H1 (cell line): ENCODE data around the gene SEZ6L. TPM values are rescaled to one million over a fixed set of nuclear protein-coding genes. Genes with fewer than 3 reads are reported as not detected.

ENCODE experiments used
- CTCF ChIA-PET: fragments of 300-600 bp; sonication (Branson Sonifier 250); formaldehyde crosslinking; loops from one replicate; lab custom pipeline; 2021; ENCODE audit not compliant: partially characterized antibody; lab: Charles Lee
- POLR2A ChIA-PET: fragments of 300-600 bp; sonication (Branson Sonifier 250); formaldehyde crosslinking; loops from one replicate; lab custom pipeline; 2021; ENCODE audit warnings: inconsistent platforms; ENCODE audit not compliant: partially characterized antibody; lab: Charles Lee
- DNase-seq, 2 experiments: peaks; one replicate each; pipeline versions ENCODE4 v3.0.0 to v3.0.0-alpha.2; 2010 to 2022; ENCODE audit warnings: low spot score in 2 of 2, low read depth in 1 of 2, mixed read lengths in 1 of 2
- FAIRE-seq: peaks from 2 replicates; lab custom pipeline; 2011; peaks lifted over from hg19 to GRCh38; lab: Jason Lieb, UNC
- H2AFZ ChIP-seq: 2 replicates; pipeline ENCODE4 v1.8.1; 2012; ENCODE audit warnings: low read length, inconsistent platforms
- H2AK5ac ChIP-seq: 2 replicates; pipeline ENCODE4 v1.6.1; 2013; ENCODE audit warnings: low read depth, low read length
- H2BK120ac ChIP-seq: replicated peaks from 2 replicates; pipeline ENCODE3; 2013; ENCODE audit warnings: low read depth, low read length, inconsistent platforms
- H2BK12ac ChIP-seq: 2 replicates; pipeline ENCODE4 v1.6.1; 2013; ENCODE audit warnings: low read depth, low read length
- H2BK15ac ChIP-seq: 2 replicates; pipeline ENCODE4 v1.6.1; 2013; ENCODE audit warnings: low read length
- H2BK20ac ChIP-seq: 2 replicates; pipeline ENCODE4 v1.6.1; 2013; ENCODE audit warnings: low read length
- H2BK5ac ChIP-seq: 2 replicates; pipeline ENCODE4 v1.6.1; 2013; ENCODE audit warnings: low read depth, low read length
- H3K14ac ChIP-seq: 2 replicates; pipeline ENCODE4 v1.6.1; 2013; ENCODE audit warnings: inconsistent platforms; ENCODE audit not compliant: insufficient read length
- H3K18ac ChIP-seq: 2 replicates; pipeline ENCODE4 v1.6.1; 2013; ENCODE audit warnings: low read length; ENCODE audit errors: extremely low read depth
- H3K23ac ChIP-seq: 2 replicates; pipeline ENCODE4 v1.6.1; 2013; ENCODE audit warnings: inconsistent platforms; ENCODE audit not compliant: insufficient read length
- H3K23me2 ChIP-seq: 2 replicates; pipeline ENCODE4 v1.6.1; 2013; ENCODE audit warnings: low read depth, low read length
- H3K27ac ChIP-seq: 2 replicates; pipeline ENCODE4 v1.6.1; 2011; ENCODE audit warnings: low read depth, low read length, inconsistent platforms
- H3K27me3 ChIP-seq, 4 experiments: replicated peaks in 1 of 4; 1 replicate in 1 of 4; 2 replicates in 3 of 4; pipeline versions ENCODE4 v1.6.1 to v1.8.1; 2011 to 2013; ENCODE audit warnings: low read length in 3 of 4, mild to moderate bottlenecking in 3 of 4, inconsistent platforms in 2 of 4, mixed read lengths in 2 of 4, moderate library complexity in 1 of 4; ENCODE audit not compliant: control insufficient read depth in 3 of 4, insufficient read depth in 3 of 4; ENCODE audit errors: extremely low read depth in 1 of 4
- H3K36me3 ChIP-seq, 4 experiments: 2 replicates each; pipeline versions ENCODE4 v1.6.1 to v1.8.1; 2011 to 2013; ENCODE audit warnings: mild to moderate bottlenecking in 4 of 4, low read length in 3 of 4, moderate library complexity in 2 of 4, control low read depth in 1 of 4, inconsistent platforms in 1 of 4; ENCODE audit not compliant: insufficient read depth in 4 of 4, control insufficient read depth in 2 of 4
- H3K4ac ChIP-seq: replicated peaks from 2 replicates; pipeline ENCODE3; 2013; ENCODE audit warnings: low read length, low read depth, mixed read lengths, inconsistent platforms; ENCODE audit not compliant: insufficient read length
- H3K4me1 ChIP-seq, 4 experiments: replicated peaks in 1 of 4; 1 replicate in 1 of 4; 2 replicates in 3 of 4; pipeline versions ENCODE4 v1.6.1 to v1.8.1; 2011 to 2013; ENCODE audit warnings: low read length in 3 of 4, inconsistent platforms in 2 of 4, mixed read lengths in 1 of 4; ENCODE audit not compliant: insufficient read depth in 4 of 4, control insufficient read depth in 3 of 4
- H3K4me2 ChIP-seq, 2 experiments: 2 replicates each; pipeline versions ENCODE4 v1.6.1 to v1.8.1; 2011 to 2013; ENCODE audit warnings: low read depth in 2 of 2, low read length in 2 of 2, control low read depth in 1 of 2, inconsistent platforms in 1 of 2, mild to moderate bottlenecking in 1 of 2; ENCODE audit not compliant: insufficient read depth in 1 of 2
- H3K4me3 ChIP-seq, 4 experiments: fragments of 200-600, 300-600 bp in 1 of 4; sonication (generic), shearing (Covaris generic), sonication (Bioruptor Twin) in 1 of 4; 2 replicates each; pipeline versions ENCODE4 v1.5.1 to v1.8.1; 2011 to 2016; ENCODE audit warnings: low read length in 4 of 4, low read depth in 3 of 4, control low read depth in 2 of 4, inconsistent platforms in 2 of 4, mild to moderate bottlenecking in 2 of 4, mixed read lengths in 1 of 4, moderate library complexity in 1 of 4; ENCODE audit not compliant: insufficient read depth in 2 of 4; ENCODE audit errors: extremely low read depth in 1 of 4
- H3K56ac ChIP-seq: replicated peaks from 2 replicates; pipeline ENCODE3; 2013; ENCODE audit warnings: low read depth, mild to moderate bottlenecking, mixed read lengths, low read length, inconsistent platforms; ENCODE audit not compliant: insufficient read length
- H3K79me1 ChIP-seq: 2 replicates; pipeline ENCODE4 v1.6.1; 2013; ENCODE audit warnings: low read depth, low read length, control low read depth
- H3K79me2 ChIP-seq, 2 experiments: 2 replicates each; pipeline versions ENCODE4 v1.6.1 to v1.8.1; 2012 to 2013; ENCODE audit warnings: low read length in 2 of 2, mild to moderate bottlenecking in 2 of 2, inconsistent platforms in 1 of 2; ENCODE audit not compliant: insufficient read depth in 2 of 2, control insufficient read depth in 1 of 2
- H3K9ac ChIP-seq, 4 experiments: replicated peaks in 1 of 4; 1 replicate in 1 of 4; 2 replicates in 3 of 4; pipeline versions ENCODE4 v1.6.1 to v1.8.1; 2011 to 2013; ENCODE audit warnings: low read depth in 3 of 4, low read length in 3 of 4, control low read depth in 2 of 4, mild to moderate bottlenecking in 2 of 4, moderate library complexity in 2 of 4, inconsistent platforms in 1 of 4; ENCODE audit errors: extremely low read depth in 1 of 4
- H3K9me3 ChIP-seq, 2 experiments: 2 replicates each; pipeline versions ENCODE4 v1.6.1 to v1.8.1; 2012 to 2013; ENCODE audit warnings: mild to moderate bottlenecking in 2 of 2, moderate library complexity in 2 of 2, control low read depth in 1 of 2, inconsistent platforms in 1 of 2, low read depth in 1 of 2, low read length in 1 of 2, mixed read lengths in 1 of 2; ENCODE audit not compliant: insufficient read depth in 2 of 2
- H4K20me1 ChIP-seq, 2 experiments: replicated peaks in 1 of 2; 2 replicates each; pipeline versions ENCODE3 to v1.8.1; 2011 to 2013; ENCODE audit warnings: inconsistent platforms in 2 of 2, low read length in 2 of 2, mild to moderate bottlenecking in 1 of 2; ENCODE audit not compliant: insufficient read depth in 2 of 2, control insufficient read depth in 1 of 2
- H4K5ac ChIP-seq: 2 replicates; pipeline ENCODE4 v1.6.1; 2013; ENCODE audit warnings: low read length, low read depth, mixed read lengths, inconsistent platforms; ENCODE audit not compliant: insufficient read length
- H4K8ac ChIP-seq: 2 replicates; pipeline ENCODE4 v1.8.0; 2013; ENCODE audit warnings: mild to moderate bottlenecking, moderate library complexity, low read length, inconsistent platforms; ENCODE audit not compliant: insufficient read depth; ENCODE audit errors: extremely low read depth
- H4K91ac ChIP-seq: replicated peaks from 2 replicates; pipeline ENCODE3; 2013; ENCODE audit warnings: low read length, mixed read lengths, inconsistent platforms; ENCODE audit not compliant: insufficient read length
- BCL11A ChIP-seq, 2 experiments: IDR thresholded peaks; one replicate each; pipeline ENCODE4 v1.6.1; 2011; ENCODE audit warnings: low read depth in 2 of 2, low read length in 2 of 2, mild to moderate bottlenecking in 2 of 2
- CTBP2 ChIP-seq: IDR thresholded peaks from 2 replicates; pipeline ENCODE4 v1.7.0; 2011; ENCODE audit warnings: borderline replicate concordance, mild to moderate bottlenecking, moderate library complexity, mixed read lengths, low read length; ENCODE audit not compliant: insufficient read depth, insufficient read length
- EZH2 ChIP-seq: fragments of 200-600 bp; sonication (generic); IDR thresholded peaks from 2 replicates; pipeline ENCODE4 v1.7.1; 2012; ENCODE audit warnings: low read depth, mild to moderate bottlenecking, moderate library complexity, low read length, inconsistent platforms; ENCODE audit not compliant: severe bottlenecking
- GTF2F1 ChIP-seq: IDR thresholded peaks from 2 replicates; pipeline ENCODE4 v1.6.1; 2012; ENCODE audit warnings: low read depth, low read length, improper control_type of control experiment, borderline replicate concordance
- KDM1A ChIP-seq: fragments of 200-600, 300-600 bp; sonication (generic); IDR thresholded peaks from 2 replicates; pipeline ENCODE4 v1.7.1; 2016; ENCODE audit warnings: mild to moderate bottlenecking, low read length, borderline replicate concordance
- POLR2AphosphoS5 ChIP-seq: IDR thresholded peaks from 2 replicates; pipeline ENCODE4 v1.6.1; 2011; ENCODE audit warnings: low read depth, low read length
- RBBP5 ChIP-seq: IDR thresholded peaks from 2 replicates; pipeline ENCODE4 v1.7.1; 2012; ENCODE audit warnings: low read depth, mild to moderate bottlenecking, inconsistent platforms, low read length, moderate library complexity, borderline replicate concordance
- RFX5 ChIP-seq: IDR thresholded peaks from 2 replicates; pipeline ENCODE4 v1.6.1; 2011; ENCODE audit warnings: low read depth, low read length, improper control_type of control experiment, borderline replicate concordance
- SIX5 ChIP-seq: IDR thresholded peaks from 2 replicates; pipeline ENCODE4 v1.6.1; 2011; ENCODE audit warnings: mild to moderate bottlenecking, low read depth, low read length
- SP4 ChIP-seq: IDR thresholded peaks from 2 replicates; pipeline ENCODE4 v1.6.1; 2012; ENCODE audit warnings: low read length, inconsistent platforms
- TAF7 ChIP-seq: optimal IDR thresholded peaks from 2 replicates; pipeline ENCODE3; 2011; ENCODE audit warnings: low read depth, mild to moderate bottlenecking, inconsistent platforms, low read length, moderate library complexity, borderline replicate concordance
- TBP ChIP-seq: IDR thresholded peaks from 2 replicates; pipeline ENCODE4 v1.6.1; 2011; ENCODE audit warnings: low read depth, low read length, improper control_type of control experiment
- WGBS, 2 experiments: shearing (Covaris generic) in 1 of 2; methylation state at CpG; one replicate each; pipeline versions ENCODE4 v1.1.6 to v1.1.7; 2013 to 2015; ENCODE audit warnings: low lambda C conversion rate in 2 of 2, mixed read lengths in 2 of 2, inconsistent platforms in 1 of 2, low coverage in 1 of 2, missing lambda C conversion rate in 1 of 2; ENCODE audit not compliant: insufficient replicate concordance in 2 of 2, insufficient coverage in 1 of 2, insufficient read length in 1 of 2; ENCODE audit errors: extremely low coverage in 1 of 2, missing lambda C conversion rate in 1 of 2; 5-methylcytosine and 5-hydroxymethylcytosine counted together
- polyA plus RNA-seq, 7 experiments: library from polyadenylated mRNA; depleted of rRNA in 3 of 7; stranded (reverse) in 5 of 7; unstranded in 2 of 7; fragments of >200 nt in 5 of 7; fragments of 200-250 nt in 2 of 7; gene quantifications; 1 replicate in 5 of 7; 2 replicates in 1 of 7; 4 replicates in 1 of 7; pipeline versions ENCODE4 v1.2.1 to v1.2.3, GENCODE V29; 2011 to 2013; ENCODE audit warnings: missing spikeins in 2 of 7, mixed read lengths in 2 of 7
- total RNA-seq: library from RNA; stranded (reverse); fragmentation: NEBNext Ultra II Directional; extraction: Animal tissue kit (Norgen Biotek cat#: 25700); gene quantifications from 2 replicates; pipeline ENCODE4 v1.2.1, GENCODE V29; 2021
- TF ChIP-seq, protein P1 (sequence below): IDR thresholded peaks from 2 replicates; pipeline ENCODE4 v1.6.1; 2012; ENCODE audit warnings: low read length, inconsistent platforms

The SEZ6L gene
- total and polyA plus RNA-seq, 2 of the 8 experiments (the other 6 are each of a cell fraction or from before 2014, with no cell fraction given) = 0.06 to 0.33 TPM

DNA sequence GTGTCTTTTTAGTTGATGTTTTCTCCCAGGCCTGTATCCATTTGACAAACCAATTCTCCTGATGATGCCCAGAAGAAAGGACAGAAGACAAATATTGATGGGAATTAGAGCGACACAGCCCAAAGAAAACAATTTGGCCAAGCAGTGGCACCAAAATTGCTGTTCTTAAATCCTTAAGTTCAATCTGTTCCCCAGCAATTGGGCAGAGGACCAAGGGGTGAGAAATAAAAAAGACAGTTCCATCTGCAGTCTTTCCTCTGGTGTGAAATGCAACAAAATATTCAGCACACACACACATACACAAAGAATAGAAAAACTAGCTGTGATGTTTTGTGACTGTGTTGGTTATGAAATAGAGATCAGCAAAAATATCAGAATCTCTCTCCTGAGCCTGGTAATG is 221.8 kb downstream of the SEZ6L start:
- no peak overlapping the region for H3K18ac ChIP-seq
- DNase-seq = no peak
- no peak overlapping the region for H3K23ac ChIP-seq
- H3K14ac ChIP-seq = no peak overlapping the region
- H3K36me3 ChIP-seq = no peaks in the 10 kb centered on the region
- WGBS, 2 experiments = 95% methylated on average over 1 of the region's 1 CpG; no CpG with 5 or more reads in 1 of the 2 experiments
- no peak overlapping the region for H3K9ac ChIP-seq
- POLR2A ChIA-PET = interaction anchor here (1.1 kb wide), 1 partner anchor 91 kb away, joined by 3 read pairs; no protein-coding TSS in a partner anchor
- no peak overlapping the region for H2BK20ac ChIP-seq
- CTCF ChIA-PET = interaction anchor here (1.1 to 9.3 kb wide), 3 partner anchors 30 to 93 kb away, joined by 5 to 98 read pairs (median 6); no protein-coding TSS in a partner anchor
- H3K9me3 ChIP-seq = no peaks in the 10 kb centered on the region
- no peaks in the 10 kb centered on the region for H4K20me1 ChIP-seq
- H3K4ac ChIP-seq = no peak overlapping the region
- no peaks in the 10 kb centered on the region for H3K79me2 ChIP-seq
- H3K79me1 ChIP-seq = no peaks in the 10 kb centered on the region
- no peaks in the 10 kb centered on the region for H3K4me1 ChIP-seq
- H3K4me2 ChIP-seq = no peak overlapping the region
- H4K8ac ChIP-seq = no peak overlapping the region
- H2BK12ac ChIP-seq = no peak overlapping the region
- H3K23me2 ChIP-seq = no peaks in the 10 kb centered on the region
- no peaks in the 10 kb centered on the region for H3K27me3 ChIP-seq
- no peak overlapping the region for H2BK120ac ChIP-seq
- no peak overlapping the region for H3K4me3 ChIP-seq
- no peak overlapping the region for H2AK5ac ChIP-seq
- no peak overlapping the region for H2AFZ ChIP-seq
- no peak for FAIRE-seq
- no peak overlapping the region for H2BK15ac ChIP-seq
- H3K27ac ChIP-seq = no peak overlapping the region
- no peak overlapping the region for H2BK5ac ChIP-seq
- no peak overlapping the region for H4K91ac ChIP-seq
- no peak overlapping the region for H4K5ac ChIP-seq
- H3K56ac ChIP-seq = no peak overlapping the region
- TF ChIP-seq EZH2 (no peak), CTBP2 (no peak), TBP (no peak), BCL11A (IDR thresholded peaks at IDR 0.05; ENCODE audit: low read depth in 2 of 2, low read length in 2 of 2) (no peak), SIX5 (no peak), KDM1A (no peak), TAF7 (no peak), RBBP5 (no peak), GTF2F1 (no peak), POLR2AphosphoS5 (no peak), RFX5 (no peak), SP4 (no peak)
- TF ChIP-seq, protein P1, sequence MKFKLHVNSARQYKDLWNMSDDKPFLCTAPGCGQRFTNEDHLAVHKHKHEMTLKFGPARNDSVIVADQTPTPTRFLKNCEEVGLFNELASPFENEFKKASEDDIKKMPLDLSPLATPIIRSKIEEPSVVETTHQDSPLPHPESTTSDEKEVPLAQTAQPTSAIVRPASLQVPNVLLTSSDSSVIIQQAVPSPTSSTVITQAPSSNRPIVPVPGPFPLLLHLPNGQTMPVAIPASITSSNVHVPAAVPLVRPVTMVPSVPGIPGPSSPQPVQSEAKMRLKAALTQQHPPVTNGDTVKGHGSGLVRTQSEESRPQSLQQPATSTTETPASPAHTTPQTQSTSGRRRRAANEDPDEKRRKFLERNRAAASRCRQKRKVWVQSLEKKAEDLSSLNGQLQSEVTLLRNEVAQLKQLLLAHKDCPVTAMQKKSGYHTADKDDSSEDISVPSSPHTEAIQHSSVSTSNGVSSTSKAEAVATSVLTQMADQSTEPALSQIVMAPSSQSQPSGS = no peak
